Natural killer cell treated with Interleukin-12 subunit alpha and Interleukin-12 subunit beta and Interleukin-15 and Interleukin-18, amount 100 ng/mL, for 72 hours (primary cell): Measurements from ENCODE around the gene AHDC1. TPM values are rescaled to one million over a fixed set of nuclear protein-coding genes. Genes with fewer than 3 reads are reported as not detected.
A peak's percentile ranks its signal among the peaks of the same experiment; 100 is the strongest.

Source experiments
- ATAC-seq, 2 donors: fragments of 150-1000 bp; cut with Tn5 transposase in 1 of 2; sonication (Bioruptor Pico), chemical (Tn5 transposase) in 1 of 2; 2 replicates each; pipeline ENCODE4 v1.10.0; 2021
- DNase-seq: peaks from one replicate; pipeline ENCODE4 v3.0.0; 2022; ENCODE audit warnings: low spot score
- H3K27ac Mint-ChIP-seq, 2 donors: 1 replicate in 1 of 2; 2 replicates in 1 of 2; pipeline ENCODE4 v1.8.0; 2022; ENCODE audit warnings: mixed read lengths in 2 of 2, mild to moderate bottlenecking in 1 of 2, moderate library complexity in 1 of 2
- H3K27me3 Mint-ChIP-seq, 2 donors: 1 replicate in 1 of 2; 2 replicates in 1 of 2; pipeline ENCODE4 v1.8.0; 2022; ENCODE audit warnings: mixed read lengths in 2 of 2
- H3K36me3 Mint-ChIP-seq: one replicate; pipeline ENCODE4 v1.8.0; 2022; ENCODE audit warnings: mixed read lengths
- H3K4me1 Mint-ChIP-seq, 2 donors: 1 replicate in 1 of 2; 2 replicates in 1 of 2; pipeline ENCODE4 v1.8.0; 2022; ENCODE audit warnings: low read depth in 2 of 2, mixed read lengths in 2 of 2, mild to moderate bottlenecking in 1 of 2
- H3K4me3 Mint-ChIP-seq: one replicate; pipeline ENCODE4 v1.8.0; 2022; ENCODE audit warnings: mixed read lengths
- H3K9me3 Mint-ChIP-seq: 2 replicates; pipeline ENCODE4 v1.8.0; 2022; ENCODE audit warnings: mixed read lengths
- total RNA-seq, 2 donors: library from RNA; stranded (reverse); gene quantifications; one replicate each; pipeline ENCODE4 v1.2.3, GENCODE V29; 2022

AHDC1 gene
- total RNA-seq, 2 donors from 2014 or later: 38.8 to 42.9 TPM

- Mint-ChIP-seq H3K4me3 (peak overlapping the region; percentile 73), H3K9me3 (no peaks in the 10 kb centered on the region), H3K27ac (peak overlapping the region; percentile 66 to 86), H3K36me3 (no peaks in the 10 kb centered on the region), H3K27me3 (no peaks in the 10 kb centered on the region), H3K4me1 (peaks cover 43 to 61% of the 10 kb centered on the region in 2 donors)
- peak; percentile 79 for DNase-seq
- ATAC-seq: peak; percentile 0 to 41
Observed at GRCh38 chr1:27601771-27602461, 2.0 kb downstream of the AHDC1 start.

GRCh38 chr1:27601321-27601770 is 2.6 kb downstream of the AHDC1 start:
- no peaks in the 10 kb centered on the region for H3K36me3 Mint-ChIP-seq
- ATAC-seq (no peak), DNase-seq (no peak)
- no peaks in the 10 kb centered on the region for H3K9me3 Mint-ChIP-seq
- peaks cover 37 to 55% of the 10 kb centered on the region in 2 donors for H3K4me1 Mint-ChIP-seq
- H3K4me3 Mint-ChIP-seq: peak overlapping the region; percentile 33
- H3K27ac Mint-ChIP-seq: peak overlapping the region; percentile 66
- no peaks in the 10 kb centered on the region for H3K27me3 Mint-ChIP-seq

GRCh38 chr1:27600498-27601175 is 3.3 kb downstream of the AHDC1 start:
- peak overlapping the region; percentile 33 for H3K4me3 Mint-ChIP-seq
- no peak for DNase-seq
- peak overlapping the region; percentile 66 for H3K27ac Mint-ChIP-seq
- no peaks in the 10 kb centered on the region for H3K9me3 Mint-ChIP-seq
- peaks cover 30 to 50% of the 10 kb centered on the region in 2 donors for H3K4me1 Mint-ChIP-seq
- no peak for ATAC-seq
- H3K27me3 Mint-ChIP-seq: no peaks in the 10 kb centered on the region
- H3K36me3 Mint-ChIP-seq: no peaks in the 10 kb centered on the region

- peak overlapping the region; percentile 33 for H3K4me3 Mint-ChIP-seq
- no peaks in the 10 kb centered on the region for H3K27me3 Mint-ChIP-seq
- H3K27ac Mint-ChIP-seq: peak overlapping the region; percentile 66
- H3K9me3 Mint-ChIP-seq: no peaks in the 10 kb centered on the region
- DNase-seq (no peak), ATAC-seq (no peak)
- peaks cover 24 to 44% of the 10 kb centered on the region in 2 donors for H3K4me1 Mint-ChIP-seq
- H3K36me3 Mint-ChIP-seq: no peaks in the 10 kb centered on the region
Observed at GRCh38 chr1:27599605-27600497, 4.1 kb downstream of the AHDC1 start.

GRCh38 chr1:27598902-27599528 is 4.9 kb downstream of the AHDC1 start:
- DNase-seq (peak; percentile 75), ATAC-seq (no peak)
- H3K4me3 Mint-ChIP-seq: peak overlapping the region; percentile 24
- peaks cover 24 to 41% of the 10 kb centered on the region in 2 donors for H3K4me1 Mint-ChIP-seq
- H3K9me3 Mint-ChIP-seq: no peaks in the 10 kb centered on the region
- H3K27me3 Mint-ChIP-seq: no peaks in the 10 kb centered on the region
- no peaks in the 10 kb centered on the region for H3K36me3 Mint-ChIP-seq
- peak overlapping the region; percentile 66 for H3K27ac Mint-ChIP-seq

- DNase-seq: no peak
- H3K27ac Mint-ChIP-seq: peak overlapping the region in 1 of 2 donors; percentile 66
- H3K4me1 Mint-ChIP-seq: peaks cover 24 to 41% of the 10 kb centered on the region in 2 donors
- no peaks in the 10 kb centered on the region for H3K36me3 Mint-ChIP-seq
- no peak overlapping the region for H3K4me3 Mint-ChIP-seq
- no peaks in the 10 kb centered on the region for H3K9me3 Mint-ChIP-seq
- no peak for ATAC-seq
- H3K27me3 Mint-ChIP-seq: no peaks in the 10 kb centered on the region
Observed at GRCh38 chr1:27598295-27598687, 5.7 kb downstream of the AHDC1 start.

GRCh38 chr1:27597516-27598294 is 6.2 kb downstream of the AHDC1 start:
- no peaks in the 10 kb centered on the region for H3K36me3 Mint-ChIP-seq
- DNase-seq (no peak), ATAC-seq (no peak)
- H3K4me1 Mint-ChIP-seq: peaks cover 24 to 41% of the 10 kb centered on the region in 2 donors
- peak overlapping the region; percentile 43 for H3K4me3 Mint-ChIP-seq
- no peaks in the 10 kb centered on the region for H3K9me3 Mint-ChIP-seq
- H3K27ac Mint-ChIP-seq: no peak overlapping the region
- no peaks in the 10 kb centered on the region for H3K27me3 Mint-ChIP-seq

GRCh38 chr1:27596986-27597385 is 7.0 kb downstream of the AHDC1 start:
- DNase-seq (no peak), ATAC-seq (no peak)
- peaks cover 24 to 37% of the 10 kb centered on the region in 2 donors for H3K4me1 Mint-ChIP-seq
- H3K4me3 Mint-ChIP-seq: no peak overlapping the region
- no peaks in the 10 kb centered on the region for H3K9me3 Mint-ChIP-seq
- H3K36me3 Mint-ChIP-seq: no peaks in the 10 kb centered on the region
- no peaks in the 10 kb centered on the region for H3K27me3 Mint-ChIP-seq
- H3K27ac Mint-ChIP-seq: no peak overlapping the region

GRCh38 chr1:27596261-27596660 is 7.7 kb downstream of the AHDC1 start:
- no peak for ATAC-seq
- Mint-ChIP-seq H3K4me3 (no peak overlapping the region), H3K9me3 (no peaks in the 10 kb centered on the region), H3K27ac (no peak overlapping the region), H3K27me3 (no peaks in the 10 kb centered on the region), H3K36me3 (no peaks in the 10 kb centered on the region), H3K4me1 (peaks cover 20 to 32% of the 10 kb centered on the region in 2 donors)
- no peak for DNase-seq

GRCh38 chr1:27595597-27595996 is 8.3 kb downstream of the AHDC1 start:
- no peak for DNase-seq
- Mint-ChIP-seq H3K4me1 (peaks cover 14 to 26% of the 10 kb centered on the region in 2 donors), H3K27ac (no peak overlapping the region), H3K4me3 (no peak overlapping the region), H3K27me3 (no peaks in the 10 kb centered on the region), H3K36me3 (no peaks in the 10 kb centered on the region), H3K9me3 (no peaks in the 10 kb centered on the region)
- ATAC-seq: no peak

- no peak overlapping the region for H3K4me3 Mint-ChIP-seq
- DNase-seq: no peak
Observed at GRCh38 chr1:27594564-27595510, 9.1 kb downstream of the AHDC1 start.

More at GRCh38 chr1:27594564-27595510, 9.1 kb downstream of the AHDC1 start:
- no peaks in the 10 kb centered on the region for H3K27me3 Mint-ChIP-seq
- ATAC-seq: peak; percentile 54 to 71
- peaks cover 6 to 18% of the 10 kb centered on the region in 2 donors for H3K4me1 Mint-ChIP-seq
- no peaks in the 10 kb centered on the region for H3K36me3 Mint-ChIP-seq
- H3K27ac Mint-ChIP-seq: no peak overlapping the region
- H3K9me3 Mint-ChIP-seq: no peaks in the 10 kb centered on the region
